IgD-negative memory B cell (primary cell): ENCODE data around the gene PLCB4. TPM values are rescaled to one million over a fixed set of nuclear protein-coding genes. Genes with fewer than 3 reads are reported as not detected.

Experiments used
- H3K27ac Mint-ChIP-seq, 3 donors: one replicate each; pipeline ENCODE4 v1.8.0; 2020 to 2022; ENCODE audit warnings: mild to moderate bottlenecking in 3 of 3, mixed read lengths in 3 of 3, moderate library complexity in 1 of 3
- H3K27me3 Mint-ChIP-seq: one replicate; pipeline ENCODE4 v1.8.0; 2021; ENCODE audit warnings: mixed read lengths
- H3K36me3 Mint-ChIP-seq: one replicate; pipeline ENCODE4 v1.8.0; 2020; ENCODE audit warnings: mild to moderate bottlenecking, mixed read lengths
- H3K4me1 Mint-ChIP-seq, 3 donors: one replicate each; pipeline ENCODE4 v1.8.0; 2020 to 2022; ENCODE audit warnings: mixed read lengths in 3 of 3, mild to moderate bottlenecking in 1 of 3
- H3K4me3 Mint-ChIP-seq, 4 donors: one replicate each; pipeline ENCODE4 v1.8.0; 2020 to 2022; ENCODE audit warnings: mild to moderate bottlenecking in 4 of 4, mixed read lengths in 4 of 4, moderate library complexity in 3 of 4
- H3K9me3 Mint-ChIP-seq, 3 donors: one replicate each; pipeline ENCODE4 v1.8.0; 2020 to 2021; ENCODE audit warnings: mixed read lengths in 3 of 3, mild to moderate bottlenecking in 1 of 3
- polyA plus RNA-seq: library from polyadenylated mRNA; unstranded; fragments of 300-500 nt; fragmentation: Illumina TruSeq; gene quantifications from one replicate; pipeline ENCODE4 v1.2.3, GENCODE V29; 2021

PLCB4 gene
- polyA plus RNA-seq, 1 donor from 2014 or later: not detected

DNA sequence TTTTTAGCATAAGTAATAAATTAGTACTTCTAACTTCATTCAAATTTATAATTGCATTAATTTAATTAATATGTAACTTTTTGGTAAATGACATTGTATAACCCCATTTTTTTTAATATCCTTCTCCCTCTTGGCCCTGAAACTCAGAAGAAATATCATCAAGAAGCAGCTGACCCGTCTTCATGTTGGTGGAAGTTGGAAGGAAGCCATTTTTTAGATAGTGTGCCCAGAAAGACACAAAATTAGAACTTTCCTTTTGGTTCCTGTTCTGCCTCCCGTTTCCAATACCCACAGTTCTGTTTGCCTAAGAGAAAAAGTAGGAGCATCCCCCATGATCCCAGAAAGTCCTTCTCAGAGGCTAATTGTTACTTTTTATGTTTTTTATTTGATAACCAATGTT, 65.5 kb downstream of the PLCB4 start:
- Mint-ChIP-seq H3K27me3 (no peaks in the 10 kb centered on the region), H3K27ac (no peak overlapping the region), H3K4me1 (no peaks in the 10 kb centered on the region), H3K4me3 (peak overlapping the region in 1 of 4 donors; percentile 1), H3K9me3 (peaks cover 2 to 11% (median 5%) of the 10 kb centered on the region in 3 donors), H3K36me3 (peaks cover 2% of the 10 kb centered on the region)

DNA sequence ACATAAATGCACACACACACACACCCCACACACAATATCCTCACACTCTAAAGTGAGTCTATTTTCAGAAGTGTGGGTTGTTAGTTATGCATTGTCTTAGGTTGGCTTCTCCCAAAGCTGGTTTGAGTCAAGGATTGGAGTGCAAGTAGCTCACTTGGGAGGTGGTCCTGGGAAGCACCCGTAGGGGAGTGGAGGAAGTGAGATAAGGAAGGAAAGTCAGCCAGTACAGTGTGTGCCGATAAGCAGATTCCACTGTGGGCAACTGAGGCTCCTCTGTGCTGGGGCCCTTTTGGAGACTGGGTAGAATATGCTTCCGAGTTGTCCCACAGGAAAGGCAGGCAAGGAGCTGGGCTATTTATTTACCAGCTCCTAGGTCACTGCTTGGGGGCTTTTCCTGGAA, 67.2 kb downstream of the PLCB4 start:
- Mint-ChIP-seq H3K4me3 (no peak overlapping the region), H3K9me3 (peaks cover 2 to 13% (median 5%) of the 10 kb centered on the region in 3 donors), H3K27ac (no peak overlapping the region), H3K4me1 (no peaks in the 10 kb centered on the region), H3K27me3 (no peaks in the 10 kb centered on the region), H3K36me3 (peaks cover 1% of the 10 kb centered on the region)

DNA sequence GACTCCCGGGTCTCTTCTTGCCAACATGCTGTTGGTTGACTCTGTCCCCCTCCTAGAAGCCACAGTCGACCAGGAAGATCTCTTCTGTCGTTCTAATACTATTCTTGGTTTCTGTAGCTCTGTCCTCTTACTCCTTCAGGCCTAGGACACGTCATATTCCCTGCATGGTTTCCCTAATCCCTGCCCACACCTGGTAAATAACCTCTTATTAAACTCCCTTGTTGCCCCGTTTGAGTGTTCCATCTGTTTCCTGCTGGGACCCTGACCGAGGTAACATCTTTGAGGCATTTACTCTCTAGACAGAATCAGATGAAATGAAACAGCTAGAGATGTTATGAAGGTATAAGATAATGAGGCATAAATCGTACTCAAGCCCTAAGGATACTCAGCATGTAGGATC, 68.1 kb downstream of the PLCB4 start:
- Mint-ChIP-seq H3K4me3 (no peak overlapping the region), H3K4me1 (no peaks in the 10 kb centered on the region), H3K9me3 (peaks cover 2 to 13% (median 7%) of the 10 kb centered on the region in 3 donors), H3K36me3 (no peaks in the 10 kb centered on the region), H3K27ac (no peak overlapping the region), H3K27me3 (no peaks in the 10 kb centered on the region)

DNA sequence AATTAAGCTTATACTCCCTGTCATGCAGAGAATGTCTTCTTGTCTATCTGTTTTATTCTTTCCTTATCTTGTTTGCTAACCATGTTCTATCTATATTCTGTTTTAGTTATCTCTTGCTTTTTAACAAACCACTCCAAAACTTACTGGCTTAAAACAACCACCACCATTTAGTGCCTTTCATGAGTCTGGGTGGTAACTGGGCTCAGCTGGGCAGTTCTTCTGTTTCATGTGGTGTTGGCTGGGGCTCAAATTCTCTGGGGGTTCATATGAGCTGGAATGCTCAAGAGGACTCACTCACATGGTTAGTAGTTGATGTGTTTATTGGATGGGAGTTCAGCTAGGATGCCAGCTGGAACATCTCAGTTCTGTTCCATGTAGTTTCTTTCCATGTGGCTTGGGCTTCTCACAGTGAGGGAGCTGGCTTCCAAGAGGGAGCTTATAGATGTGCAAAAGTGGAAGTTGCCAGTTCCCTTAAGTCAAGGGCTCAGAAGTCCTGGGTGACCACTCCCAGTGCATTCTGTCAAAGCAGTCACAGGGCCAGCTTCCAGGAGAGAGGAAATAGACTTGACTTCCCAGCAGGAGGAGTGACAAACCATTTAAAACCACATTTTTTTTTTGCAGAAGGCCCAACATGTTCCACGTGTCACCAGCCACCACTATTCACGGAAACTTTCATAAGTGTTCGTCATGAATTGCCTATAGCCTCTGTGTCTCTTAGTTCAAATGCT, 70.4 kb downstream of the PLCB4 start:
- no peaks in the 10 kb centered on the region for H3K36me3 Mint-ChIP-seq
- no peaks in the 10 kb centered on the region for H3K27me3 Mint-ChIP-seq
- no peak overlapping the region for H3K27ac Mint-ChIP-seq
- H3K4me3 Mint-ChIP-seq: no peak overlapping the region
- no peaks in the 10 kb centered on the region for H3K4me1 Mint-ChIP-seq
- peaks cover 0 to 12% (median 11%) of the 10 kb centered on the region in 3 donors for H3K9me3 Mint-ChIP-seq

- H3K4me3 Mint-ChIP-seq: no peak overlapping the region
- no peaks in the 10 kb centered on the region for H3K27me3 Mint-ChIP-seq
- H3K4me1 Mint-ChIP-seq: no peaks in the 10 kb centered on the region
- no peaks in the 10 kb centered on the region for H3K36me3 Mint-ChIP-seq
- H3K27ac Mint-ChIP-seq: no peak overlapping the region
- H3K9me3 Mint-ChIP-seq: peaks cover 0 to 10% (median 9%) of the 10 kb centered on the region in 3 donors
These were observed 71.4 kb downstream of the PLCB4 start for GRCh38 chr20:9140162-9140760.

DNA sequence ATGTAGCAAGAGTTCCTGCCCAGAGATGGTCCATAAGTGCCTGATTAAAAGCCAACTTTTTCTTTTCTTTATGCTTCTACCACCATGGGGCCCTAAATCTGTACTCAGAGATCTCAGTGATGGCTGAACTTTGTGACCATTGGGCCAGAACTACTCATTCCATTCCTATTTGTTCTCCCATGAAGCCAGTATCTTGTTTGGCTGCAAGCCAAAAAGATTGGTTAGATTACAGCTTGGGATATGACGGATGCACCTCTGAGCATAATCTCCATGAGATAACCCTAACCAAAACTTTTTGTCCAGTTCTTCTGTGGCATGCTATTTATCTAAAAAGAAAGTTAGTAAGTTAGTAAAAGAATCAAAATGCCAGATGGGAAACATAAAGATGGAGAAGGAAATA, 72.2 kb downstream of the PLCB4 start:
- no peak overlapping the region for H3K4me3 Mint-ChIP-seq
- no peaks in the 10 kb centered on the region for H3K27me3 Mint-ChIP-seq
- peaks cover 0 to 11% (median 9%) of the 10 kb centered on the region in 3 donors for H3K9me3 Mint-ChIP-seq
- H3K36me3 Mint-ChIP-seq: peaks cover 4% of the 10 kb centered on the region
- no peak overlapping the region for H3K27ac Mint-ChIP-seq
- no peaks in the 10 kb centered on the region for H3K4me1 Mint-ChIP-seq

GRCh38 chr20:9141921-9142320, 73.0 kb downstream of the PLCB4 start:
- Mint-ChIP-seq H3K9me3 (peaks cover 0 to 12% (median 9%) of the 10 kb centered on the region in 3 donors), H3K27me3 (no peaks in the 10 kb centered on the region), H3K4me3 (peak overlapping the region in 1 of 4 donors; percentile 48), H3K36me3 (peaks cover 4% of the 10 kb centered on the region), H3K4me1 (no peaks in the 10 kb centered on the region), H3K27ac (peak overlapping the region in 2 of 3 donors; percentile 77 to 79)

DNA sequence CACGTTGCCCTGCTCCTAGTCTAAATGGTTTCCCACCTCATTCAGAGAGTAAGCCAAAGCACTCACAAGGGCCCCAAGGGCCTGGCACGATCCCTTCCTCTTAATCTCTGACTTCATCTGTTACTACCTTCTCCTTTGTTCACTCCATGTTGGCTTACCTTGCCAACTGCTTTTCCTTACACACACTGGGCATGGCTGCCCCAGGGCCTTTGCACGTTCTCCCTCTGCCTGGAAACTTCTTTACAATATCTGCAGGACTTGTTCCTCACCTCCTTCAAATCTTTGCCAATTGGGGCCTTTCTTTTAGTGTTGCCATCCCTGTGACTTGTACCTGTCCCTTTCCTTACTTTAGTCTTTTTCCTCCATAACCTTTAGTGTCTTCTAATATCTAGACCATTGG, 73.9 kb downstream of the PLCB4 start:
- H3K27me3 Mint-ChIP-seq: no peaks in the 10 kb centered on the region
- H3K36me3 Mint-ChIP-seq: peaks cover 4% of the 10 kb centered on the region
- no peaks in the 10 kb centered on the region for H3K4me1 Mint-ChIP-seq
- no peak overlapping the region for H3K27ac Mint-ChIP-seq
- H3K4me3 Mint-ChIP-seq: no peak overlapping the region
- H3K9me3 Mint-ChIP-seq: peaks cover 0 to 12% (median 9%) of the 10 kb centered on the region in 3 donors

DNA sequence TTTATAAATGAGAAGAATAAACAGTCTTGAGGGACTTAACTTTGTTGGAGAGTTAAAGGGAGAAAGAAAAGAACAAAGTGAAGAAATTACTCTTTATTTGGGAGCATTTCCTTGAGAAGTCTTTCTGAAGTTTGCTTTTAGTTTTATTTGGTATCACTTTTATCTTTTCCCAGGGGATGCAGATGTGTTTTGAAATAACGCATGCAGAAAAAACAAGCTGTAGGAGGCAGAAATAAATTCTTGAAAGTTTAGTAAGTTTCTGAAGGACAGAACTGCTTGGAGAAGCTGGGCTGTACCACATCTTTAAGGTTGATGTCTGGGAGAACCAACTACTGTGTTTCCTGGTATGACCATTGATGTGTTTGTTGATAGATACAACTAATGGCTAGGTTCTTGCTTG, 75.0 kb downstream of the PLCB4 start:
- no peaks in the 10 kb centered on the region for H3K4me1 Mint-ChIP-seq
- H3K27me3 Mint-ChIP-seq: no peaks in the 10 kb centered on the region
- H3K36me3 Mint-ChIP-seq: peaks cover 4% of the 10 kb centered on the region
- H3K4me3 Mint-ChIP-seq: no peak overlapping the region
- H3K9me3 Mint-ChIP-seq: peaks cover 0 to 10% (median 9%) of the 10 kb centered on the region in 3 donors
- no peak overlapping the region for H3K27ac Mint-ChIP-seq

DNA sequence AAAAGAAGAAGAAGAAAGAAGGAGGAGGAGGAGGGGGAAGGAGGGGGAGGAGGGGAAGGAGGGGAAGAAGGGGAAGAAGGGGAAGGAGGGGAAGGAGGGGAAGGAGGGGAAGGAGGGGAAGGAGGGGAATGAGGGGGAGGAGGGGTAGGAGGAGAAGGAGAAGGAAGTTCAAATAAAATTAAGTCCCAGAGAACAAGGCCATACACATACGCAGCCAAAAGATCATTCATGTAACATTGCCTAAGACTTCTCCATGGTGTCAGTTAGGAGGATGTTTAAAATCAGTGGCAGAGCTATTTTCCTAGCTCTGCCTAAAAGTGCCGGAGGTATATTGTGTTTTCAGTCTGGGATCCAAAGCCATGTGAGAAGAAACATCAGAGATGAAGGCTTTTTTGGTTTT, 75.8 kb downstream of the PLCB4 start:
- Mint-ChIP-seq H3K4me3 (no peak overlapping the region), H3K27ac (no peak overlapping the region)

DNA sequence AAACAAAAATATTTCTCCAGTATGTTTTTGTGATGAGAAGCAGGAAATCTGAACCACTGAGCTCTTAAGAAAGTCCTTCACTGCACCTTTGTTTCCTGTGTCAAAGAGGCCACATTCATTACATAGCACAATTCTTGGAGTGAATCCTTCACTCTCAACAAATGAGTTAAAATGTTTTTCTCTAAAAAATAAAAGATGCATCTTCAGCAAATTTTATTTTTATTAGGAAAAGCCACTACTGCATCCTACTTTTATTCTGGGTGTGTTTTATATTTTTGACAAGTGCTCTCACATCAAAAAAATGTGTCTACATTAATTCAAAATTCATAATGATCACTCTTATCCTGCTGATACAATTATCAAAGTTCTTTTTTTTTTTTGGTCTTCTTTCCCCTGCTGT, 76.3 kb downstream of the PLCB4 start:
- Mint-ChIP-seq H3K4me1 (no peaks in the 10 kb centered on the region), H3K27me3 (no peaks in the 10 kb centered on the region), H3K27ac (no peak overlapping the region), H3K36me3 (peaks cover 4% of the 10 kb centered on the region), H3K9me3 (peaks cover 0 to 10% (median 4%) of the 10 kb centered on the region in 3 donors), H3K4me3 (no peak overlapping the region)

More for the DNA sequence above, 75.8 kb downstream of the PLCB4 start:
- peaks cover 0 to 10% (median 4%) of the 10 kb centered on the region in 3 donors for H3K9me3 Mint-ChIP-seq
- no peaks in the 10 kb centered on the region for H3K27me3 Mint-ChIP-seq
- H3K36me3 Mint-ChIP-seq: peaks cover 4% of the 10 kb centered on the region
- no peaks in the 10 kb centered on the region for H3K4me1 Mint-ChIP-seq

GRCh38 chr20:9146649-9147048, 77.8 kb downstream of the PLCB4 start:
- Mint-ChIP-seq H3K4me3 (no peak overlapping the region), H3K27ac (no peak overlapping the region), H3K36me3 (peaks cover 4% of the 10 kb centered on the region), H3K27me3 (no peaks in the 10 kb centered on the region), H3K4me1 (no peaks in the 10 kb centered on the region), H3K9me3 (peaks cover 0 to 8% (median 8%) of the 10 kb centered on the region in 3 donors)

- no peaks in the 10 kb centered on the region for H3K4me1 Mint-ChIP-seq
- H3K27me3 Mint-ChIP-seq: no peaks in the 10 kb centered on the region
- H3K9me3 Mint-ChIP-seq: peaks cover 2 to 8% (median 7%) of the 10 kb centered on the region in 3 donors
- peaks cover 4% of the 10 kb centered on the region for H3K36me3 Mint-ChIP-seq
- H3K27ac Mint-ChIP-seq: no peak overlapping the region
- H3K4me3 Mint-ChIP-seq: no peak overlapping the region
These were observed 78.7 kb downstream of the PLCB4 start for GRCh38 chr20:9147547-9148024.

- Mint-ChIP-seq H3K4me3 (no peak overlapping the region), H3K36me3 (peaks cover 4% of the 10 kb centered on the region), H3K9me3 (peaks cover 3 to 9% (median 3%) of the 10 kb centered on the region in 3 donors), H3K27me3 (no peaks in the 10 kb centered on the region), H3K4me1 (no peaks in the 10 kb centered on the region), H3K27ac (no peak overlapping the region)
These were observed 79.4 kb downstream of the PLCB4 start for GRCh38 chr20:9148291-9148690.

DNA sequence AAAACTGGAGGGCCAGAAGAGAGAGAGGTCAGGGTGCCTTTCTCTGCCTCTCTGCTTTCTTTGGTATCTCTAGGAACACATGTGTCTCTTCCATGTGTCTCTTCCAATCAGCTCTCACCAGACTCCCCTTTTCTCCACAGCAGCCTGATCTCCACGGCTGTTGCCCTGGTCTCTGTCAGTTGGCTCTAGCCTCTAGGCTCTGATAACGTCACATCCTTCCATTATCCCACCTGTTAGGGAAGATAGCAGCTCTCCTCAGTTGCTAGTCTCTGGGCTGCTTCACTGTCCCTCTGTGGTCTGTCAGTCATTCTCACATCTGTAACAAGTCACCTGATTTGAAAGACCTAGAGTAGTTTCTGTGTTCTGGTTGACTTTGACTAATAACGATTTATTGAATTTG, 80.2 kb downstream of the PLCB4 start:
- H3K4me3 Mint-ChIP-seq: no peak overlapping the region
- H3K36me3 Mint-ChIP-seq: peaks cover 4% of the 10 kb centered on the region
- no peak overlapping the region for H3K27ac Mint-ChIP-seq
- no peaks in the 10 kb centered on the region for H3K4me1 Mint-ChIP-seq
- no peaks in the 10 kb centered on the region for H3K27me3 Mint-ChIP-seq
- H3K9me3 Mint-ChIP-seq: peaks cover 3 to 12% (median 5%) of the 10 kb centered on the region in 3 donors

GRCh38 chr20:9149796-9150195, 80.9 kb downstream of the PLCB4 start:
- peaks cover 4% of the 10 kb centered on the region for H3K36me3 Mint-ChIP-seq
- no peak overlapping the region for H3K4me3 Mint-ChIP-seq
- no peaks in the 10 kb centered on the region for H3K27me3 Mint-ChIP-seq
- H3K27ac Mint-ChIP-seq: no peak overlapping the region
- peaks cover 3 to 12% (median 6%) of the 10 kb centered on the region in 3 donors for H3K9me3 Mint-ChIP-seq
- H3K4me1 Mint-ChIP-seq: no peaks in the 10 kb centered on the region
